Breast epithelium (tissue), 4 donors: ENCODE measurements around the gene FTCD. TPM values are rescaled to one million over a fixed set of nuclear protein-coding genes. Genes with fewer than 3 reads are reported as not detected.

Experiments
- DNase-seq, 2 donors: peaks; one replicate each; pipeline ENCODE4 v3.0.0-alpha.2; 2019; ENCODE audit warnings: low spot score in 2 of 2
- H3K27ac ChIP-seq, 2 donors: fragments of 200-600 bp; sonication (generic) in 1 of 2; one replicate each; pipeline ENCODE4 v1.5.1; 2016 to 2019; ENCODE audit warnings: mild to moderate bottlenecking in 1 of 2
- H3K27me3 ChIP-seq, 2 donors: fragments of 200-600 bp; sonication (generic) in 1 of 2; one replicate each; pipeline versions ENCODE4 v1.5.1 to v1.6.0; 2017 to 2019; ENCODE audit warnings: control low read depth in 1 of 2, mild to moderate bottlenecking in 1 of 2
- H3K36me3 ChIP-seq: fragments of 200-600 bp; one replicate; pipeline ENCODE4 v1.5.1; 2019
- H3K4me1 ChIP-seq, 2 donors: fragments of 200-600 bp; sonication (generic); one replicate each; pipeline ENCODE4 v1.5.1; 2016 to 2019; ENCODE audit warnings: control low read depth in 1 of 2
- H3K4me3 ChIP-seq, 3 donors: fragments of 200-600 bp; sonication (generic); 1 replicate in 2 of 3; 2 replicates in 1 of 3; pipeline ENCODE4 v1.5.1; 2016 to 2019; ENCODE audit warnings: mild to moderate bottlenecking in 3 of 3, moderate library complexity in 2 of 3
- H3K9me3 ChIP-seq, 2 donors: fragments of 200-600 bp; sonication (generic) in 1 of 2; one replicate each; pipeline ENCODE4 v1.5.1; 2016 to 2019; ENCODE audit warnings: control low read depth in 1 of 2
- POLR2A ChIP-seq: fragments of 450-650 bp; IDR thresholded peaks from one replicate; pipeline ENCODE4 v1.6.1; 2016; ENCODE audit warnings: antibody characterized with exemption, mild to moderate bottlenecking, moderate library complexity
- POLR2AphosphoS5 ChIP-seq, 3 donors: sonication (generic); formaldehyde crosslinking; IDR thresholded peaks; one replicate each; pipeline ENCODE4 v1.6.1; 2017; ENCODE audit warnings: antibody characterized with exemption in 3 of 3
- intact Hi-C: fragments of 100-400 bp; cut with DNase I; formaldehyde crosslinking; loops from one replicate; pipeline ENCODE4 v1.15.1; 2023; ENCODE audit warnings: low total_unique reads
- total RNA-seq, 3 donors: library from RNA; depleted of rRNA; stranded (reverse); fragments of >200 nt; gene quantifications; one replicate each; pipeline ENCODE4 v1.1.0, GENCODE V29; 2016
- TF ChIP-seq, protein P1 (sequence below), 3 donors: fragments of 450-650 bp; IDR thresholded peaks; one replicate each; pipeline ENCODE4 v1.5.1; 2016 to 2017; ENCODE audit warnings: antibody characterized with exemption in 3 of 3, mild to moderate bottlenecking in 3 of 3, moderate library complexity in 3 of 3

Gene FTCD
- total RNA-seq, 3 donors from 2014 or later, result 0.59 TPM; not detected in 2

DNA sequence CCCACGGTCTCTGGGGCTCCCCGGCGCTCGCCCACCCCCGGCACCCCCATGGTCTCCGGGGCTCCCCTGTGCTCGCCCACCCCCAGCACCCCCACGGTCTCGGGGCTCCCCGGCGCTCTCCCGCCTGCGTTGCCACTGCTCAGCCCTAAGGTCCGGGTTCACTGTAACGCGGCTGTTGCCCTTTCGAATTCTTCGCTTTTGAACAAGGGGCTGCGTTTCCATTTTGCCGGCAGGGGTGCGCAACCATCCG, 5.2 kb upstream of the FTCD start:
- no peak for DNase-seq

DNA sequence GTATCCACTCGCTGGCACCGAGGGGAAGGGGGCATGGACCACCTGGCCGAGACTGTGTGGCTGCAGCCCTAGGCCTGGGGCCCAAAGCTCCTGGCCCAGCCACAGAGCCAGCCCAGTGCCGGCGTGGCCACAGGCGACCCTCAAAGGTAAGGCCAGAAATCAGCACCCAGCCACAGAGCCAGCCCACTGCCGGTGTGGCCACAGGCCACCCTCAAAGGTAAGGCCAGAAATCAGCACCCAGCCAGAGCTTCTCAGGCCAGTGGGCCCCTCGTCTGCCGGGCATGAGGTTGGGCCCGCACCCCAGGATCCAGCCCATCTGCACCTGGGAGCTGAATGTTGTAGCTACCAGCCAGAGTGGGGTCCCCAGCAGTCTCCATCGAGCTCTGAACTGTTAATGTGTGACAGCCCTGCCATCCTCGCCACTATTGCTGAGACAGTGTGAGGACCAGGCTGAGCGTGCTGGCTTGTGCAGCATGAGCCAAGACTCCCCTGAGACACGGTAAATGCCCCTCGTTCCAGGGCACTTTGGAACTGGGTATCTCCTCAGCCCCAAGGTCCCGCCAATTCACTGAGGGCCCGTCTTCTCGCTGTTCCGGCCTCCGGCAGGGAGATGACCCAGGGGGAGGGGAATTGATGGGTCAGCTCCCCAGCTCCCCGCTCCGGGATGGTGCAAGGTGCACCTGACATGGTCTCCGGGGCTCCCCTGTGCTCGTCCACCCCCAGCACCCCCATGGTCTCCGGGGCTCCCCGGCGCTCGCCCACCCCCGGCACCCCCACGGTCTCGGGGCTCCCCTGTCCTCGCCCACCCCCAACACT, 4.7 kb upstream of the FTCD start:
- Histone ChIP-seq H3K27ac (no peak overlapping the region), H3K36me3 (no peaks in the 10 kb centered on the region), H3K4me3 (no peak overlapping the region), H3K4me1 (no peaks in the 10 kb centered on the region), H3K27me3 (no peaks in the 10 kb centered on the region), H3K9me3 (no peaks in the 10 kb centered on the region)
- no peak for TF ChIP-seq POLR2A
- no peak for TF ChIP-seq POLR2AphosphoS5 (IDR thresholded peaks at IDR 0.05)
- TF ChIP-seq, protein P1, sequence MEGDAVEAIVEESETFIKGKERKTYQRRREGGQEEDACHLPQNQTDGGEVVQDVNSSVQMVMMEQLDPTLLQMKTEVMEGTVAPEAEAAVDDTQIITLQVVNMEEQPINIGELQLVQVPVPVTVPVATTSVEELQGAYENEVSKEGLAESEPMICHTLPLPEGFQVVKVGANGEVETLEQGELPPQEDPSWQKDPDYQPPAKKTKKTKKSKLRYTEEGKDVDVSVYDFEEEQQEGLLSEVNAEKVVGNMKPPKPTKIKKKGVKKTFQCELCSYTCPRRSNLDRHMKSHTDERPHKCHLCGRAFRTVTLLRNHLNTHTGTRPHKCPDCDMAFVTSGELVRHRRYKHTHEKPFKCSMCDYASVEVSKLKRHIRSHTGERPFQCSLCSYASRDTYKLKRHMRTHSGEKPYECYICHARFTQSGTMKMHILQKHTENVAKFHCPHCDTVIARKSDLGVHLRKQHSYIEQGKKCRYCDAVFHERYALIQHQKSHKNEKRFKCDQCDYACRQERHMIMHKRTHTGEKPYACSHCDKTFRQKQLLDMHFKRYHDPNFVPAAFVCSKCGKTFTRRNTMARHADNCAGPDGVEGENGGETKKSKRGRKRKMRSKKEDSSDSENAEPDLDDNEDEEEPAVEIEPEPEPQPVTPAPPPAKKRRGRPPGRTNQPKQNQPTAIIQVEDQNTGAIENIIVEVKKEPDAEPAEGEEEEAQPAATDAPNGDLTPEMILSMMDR (IDR thresholded peaks at IDR 0.05), result no peak
- DNase-seq, result no peak
- intact Hi-C loops, result no loop called here

More for the DNA sequence above, 5.2 kb upstream of the FTCD start:
- Histone ChIP-seq H3K4me3 (no peak overlapping the region), H3K36me3 (no peaks in the 10 kb centered on the region), H3K4me1 (no peaks in the 10 kb centered on the region), H3K27ac (no peak overlapping the region), H3K9me3 (no peaks in the 10 kb centered on the region), H3K27me3 (no peaks in the 10 kb centered on the region)
- TF ChIP-seq, protein P1 (IDR thresholded peaks at IDR 0.05), result no peak
- no peak for TF ChIP-seq POLR2A
- intact Hi-C loops, result no loop called here

DNA sequence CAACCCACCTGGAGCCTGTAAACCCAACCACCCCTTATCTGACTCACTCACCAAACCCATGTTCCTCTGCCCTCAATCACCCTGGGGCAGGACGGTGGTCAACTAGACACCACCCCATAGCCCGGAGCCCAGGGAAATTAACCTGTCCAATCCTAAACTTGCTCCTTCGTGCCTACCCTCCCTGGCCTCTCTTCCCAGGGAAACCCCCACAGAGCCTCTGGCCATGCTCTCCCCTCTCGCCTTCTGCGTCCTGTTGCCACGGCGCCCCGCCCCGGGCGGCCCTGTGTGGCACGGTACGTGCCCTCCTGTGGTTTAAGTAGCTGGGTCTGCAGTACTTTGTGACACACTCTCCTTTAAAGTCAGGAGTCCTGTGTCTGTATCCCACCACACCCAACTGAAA, 4.0 kb upstream of the FTCD start:
- no peak for DNase-seq
- intact Hi-C loops, result no loop called here

DNA sequence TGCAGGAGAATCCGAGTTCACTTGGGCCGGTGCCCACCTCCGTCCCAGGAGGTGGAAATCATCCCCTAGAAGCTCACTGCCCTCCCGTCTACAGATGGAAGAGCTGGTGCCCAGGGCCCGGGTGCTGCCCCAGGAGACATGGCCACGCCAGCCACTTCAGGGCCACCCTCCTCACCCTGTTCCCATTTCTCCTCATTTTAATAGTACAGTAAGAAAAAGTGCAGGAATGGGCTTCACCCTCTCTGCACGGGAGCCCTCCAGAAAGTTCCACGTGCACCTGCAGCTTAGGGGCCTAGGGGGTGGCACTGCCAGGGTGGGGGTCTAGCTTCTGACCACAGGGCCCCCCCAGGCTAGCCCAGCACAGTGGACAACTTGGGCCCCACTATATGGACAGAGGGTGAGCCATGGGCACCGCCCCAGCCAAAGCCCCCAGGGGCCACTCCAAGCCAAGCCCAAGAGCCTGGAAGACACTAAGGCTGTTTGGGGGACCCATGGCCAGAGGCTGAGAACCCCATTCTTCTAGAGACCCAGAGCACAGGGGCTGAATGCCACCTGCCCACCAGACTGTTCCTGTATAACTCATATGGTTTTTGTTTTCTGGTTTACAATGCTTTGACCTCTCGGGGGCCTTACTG, 3.4 kb upstream of the FTCD start:
- intact Hi-C loops, result no loop called here
- DNase-seq, result no peak
- Histone ChIP-seq H3K27me3 (no peaks in the 10 kb centered on the region), H3K9me3 (no peaks in the 10 kb centered on the region), H3K4me1 (no peaks in the 10 kb centered on the region), H3K27ac (no peak overlapping the region), H3K4me3 (no peak overlapping the region), H3K36me3 (no peaks in the 10 kb centered on the region)
- TF ChIP-seq, protein P1 (IDR thresholded peaks at IDR 0.05), result no peak
- TF ChIP-seq POLR2A (no peak), POLR2AphosphoS5 (IDR thresholded peaks at IDR 0.05) (no peak)

More for the DNA sequence above, 4.0 kb upstream of the FTCD start:
- TF ChIP-seq POLR2A (no peak), POLR2AphosphoS5 (IDR thresholded peaks at IDR 0.05) (no peak)
- TF ChIP-seq, protein P1 (IDR thresholded peaks at IDR 0.05), result no peak
- Histone ChIP-seq H3K27ac (no peak overlapping the region), H3K36me3 (no peaks in the 10 kb centered on the region), H3K4me3 (no peak overlapping the region), H3K27me3 (no peaks in the 10 kb centered on the region), H3K9me3 (no peaks in the 10 kb centered on the region), H3K4me1 (no peaks in the 10 kb centered on the region)

DNA sequence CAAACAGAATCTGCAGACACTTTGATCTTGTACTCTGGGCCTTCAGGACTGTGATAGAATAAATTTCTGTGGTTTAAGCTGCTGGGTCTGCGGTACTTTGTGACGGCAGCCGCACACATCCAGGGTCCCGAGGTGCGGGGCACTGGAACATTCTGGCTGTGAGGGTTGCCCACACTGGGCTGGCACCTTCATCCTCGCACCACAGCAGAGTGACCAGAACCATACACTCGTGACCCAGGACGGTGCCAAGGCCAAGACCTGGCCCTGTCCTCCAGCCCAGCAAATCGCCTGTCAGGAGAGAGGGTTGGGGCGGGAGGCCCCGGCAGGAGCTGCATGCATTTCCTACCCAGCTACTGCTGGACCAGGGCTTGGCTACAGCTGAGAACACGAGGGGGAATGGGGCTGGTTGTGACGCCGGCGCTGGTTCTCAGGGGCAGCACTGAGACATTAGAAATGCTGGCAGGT, 2.6 kb upstream of the FTCD start:
- intact Hi-C loops, result no loop called here
- Histone ChIP-seq H3K27me3 (no peaks in the 10 kb centered on the region), H3K36me3 (no peaks in the 10 kb centered on the region), H3K9me3 (no peaks in the 10 kb centered on the region), H3K4me1 (no peaks in the 10 kb centered on the region), H3K4me3 (no peak overlapping the region), H3K27ac (no peak overlapping the region)
- TF ChIP-seq POLR2A (no peak), POLR2AphosphoS5 (IDR thresholded peaks at IDR 0.05) (no peak)
- TF ChIP-seq, protein P1 (IDR thresholded peaks at IDR 0.05), result no peak
- no peak for DNase-seq
